GM19397 (cell line): Measurements from ENCODE around the gene PDE11A.

Source experiments
- ATAC-seq: cut with Tn5 transposase; IDR thresholded peaks from one replicate; pipeline ENCODE4 v1.9.1; 2021; ENCODE audit warnings: mild to moderate bottlenecking, moderate library complexity; ENCODE audit not compliant: unreplicated experiment

PDE11A gene

DNA sequence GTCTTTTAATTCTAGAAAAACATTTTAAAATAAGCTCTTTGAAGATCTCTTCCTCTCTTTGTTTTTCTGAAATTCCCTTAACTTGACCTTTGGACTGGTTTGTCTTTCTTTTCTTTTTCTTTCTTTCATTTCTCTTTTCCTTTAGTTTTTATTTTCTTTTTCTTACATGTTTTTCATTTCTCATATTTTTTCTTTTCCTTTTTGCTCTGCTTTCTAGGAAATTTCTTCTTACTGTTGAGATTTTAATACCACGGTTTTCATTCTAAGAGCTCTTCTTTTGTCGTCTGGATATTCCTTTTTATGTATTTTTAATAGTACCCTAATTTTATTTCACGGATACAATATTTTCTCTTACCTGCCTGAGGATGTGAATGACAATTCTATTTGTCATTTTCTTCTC lies 342.2 kb downstream of the PDE11A start:
- ATAC-seq = no peak

GRCh38 chr2:177728920-177729319 lies 343.7 kb downstream of the PDE11A start:
- ATAC-seq = no peak

- ATAC-seq = no peak
These were observed 344.2 kb downstream of the PDE11A start for GRCh38 chr2:177728399-177728765.

GRCh38 chr2:177727577-177728398 lies 344.8 kb downstream of the PDE11A start:
- ATAC-seq = no peak

DNA sequence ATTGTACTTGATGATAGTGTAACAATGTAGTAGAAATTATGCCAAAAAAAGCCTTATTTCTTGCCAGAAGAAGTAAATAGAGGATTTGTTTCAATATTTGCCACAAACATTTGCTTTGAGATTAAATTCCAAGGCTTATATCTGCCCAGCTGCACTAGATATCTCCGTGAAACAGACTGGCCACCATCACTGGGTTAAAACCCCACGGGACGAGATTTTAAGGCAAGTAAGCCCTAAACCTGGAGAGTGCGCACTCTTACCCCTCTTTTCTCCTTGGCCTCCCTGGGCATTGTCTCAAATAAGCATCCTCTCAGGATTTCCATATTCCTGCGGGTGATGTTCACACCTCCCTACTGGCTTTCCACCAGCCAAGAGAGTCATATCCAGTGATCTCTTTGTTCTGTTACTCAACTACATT lies 345.6 kb downstream of the PDE11A start:
- ATAC-seq = no peak

DNA sequence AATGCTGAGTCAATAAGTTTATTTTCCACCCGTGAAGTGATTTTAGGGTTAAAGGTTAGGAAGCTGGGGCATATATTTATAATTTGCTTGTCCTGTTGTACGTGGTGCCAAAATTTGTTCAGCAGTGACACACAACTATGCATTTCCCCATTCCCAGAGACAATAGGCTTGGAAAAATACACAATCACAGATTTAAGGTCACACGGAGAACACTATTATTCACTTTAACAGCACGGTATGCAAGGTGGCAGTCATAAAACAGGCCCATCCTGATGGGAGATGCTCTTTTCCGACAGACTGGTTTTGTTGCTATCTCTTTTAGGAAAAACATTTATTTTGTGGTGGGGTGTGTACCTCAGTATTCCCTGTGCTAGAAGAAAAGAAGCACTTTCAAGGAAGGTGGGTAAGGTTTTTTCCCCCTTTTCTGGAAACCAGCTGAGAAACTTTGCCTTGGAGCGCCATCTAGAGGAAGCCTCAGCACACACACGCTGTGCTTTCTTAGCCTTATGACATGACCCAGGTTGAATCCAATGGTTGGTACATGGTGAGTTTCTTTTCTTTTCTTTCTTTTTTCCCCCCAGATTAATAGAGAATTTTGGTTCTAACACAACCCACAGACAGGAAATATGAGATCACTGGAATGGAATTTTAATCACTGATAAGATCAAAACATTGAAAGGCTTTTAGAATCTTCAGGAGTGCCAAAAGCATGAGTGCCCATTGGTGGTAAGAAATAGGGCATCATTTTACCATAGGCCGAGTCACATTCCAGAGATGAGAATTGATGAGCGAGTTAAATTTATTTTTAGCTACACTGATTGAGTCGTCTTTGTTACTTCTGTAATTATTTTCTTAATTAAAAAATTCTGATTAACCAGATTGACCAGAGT lies 347.9 kb downstream of the PDE11A start:
- ATAC-seq = no peak

DNA sequence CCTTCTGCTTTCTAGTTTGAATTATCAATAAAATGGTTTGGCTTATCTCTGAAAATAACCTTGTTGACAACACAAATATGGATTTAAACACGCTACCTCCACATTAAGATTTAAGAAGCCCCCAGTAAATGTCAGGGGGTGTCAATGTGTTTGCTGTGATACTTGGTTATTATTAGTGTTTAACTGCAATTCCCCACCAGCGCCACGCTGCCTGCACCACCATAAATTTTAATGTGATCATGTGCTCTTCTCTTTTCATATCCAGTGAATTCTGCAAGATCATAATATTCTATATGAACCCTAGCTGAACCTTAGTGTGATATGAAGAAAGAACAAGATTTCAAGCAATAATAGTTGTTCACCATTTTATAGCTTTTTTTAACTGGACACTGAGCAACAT lies 349.3 kb downstream of the PDE11A start:
- no peak for ATAC-seq

DNA sequence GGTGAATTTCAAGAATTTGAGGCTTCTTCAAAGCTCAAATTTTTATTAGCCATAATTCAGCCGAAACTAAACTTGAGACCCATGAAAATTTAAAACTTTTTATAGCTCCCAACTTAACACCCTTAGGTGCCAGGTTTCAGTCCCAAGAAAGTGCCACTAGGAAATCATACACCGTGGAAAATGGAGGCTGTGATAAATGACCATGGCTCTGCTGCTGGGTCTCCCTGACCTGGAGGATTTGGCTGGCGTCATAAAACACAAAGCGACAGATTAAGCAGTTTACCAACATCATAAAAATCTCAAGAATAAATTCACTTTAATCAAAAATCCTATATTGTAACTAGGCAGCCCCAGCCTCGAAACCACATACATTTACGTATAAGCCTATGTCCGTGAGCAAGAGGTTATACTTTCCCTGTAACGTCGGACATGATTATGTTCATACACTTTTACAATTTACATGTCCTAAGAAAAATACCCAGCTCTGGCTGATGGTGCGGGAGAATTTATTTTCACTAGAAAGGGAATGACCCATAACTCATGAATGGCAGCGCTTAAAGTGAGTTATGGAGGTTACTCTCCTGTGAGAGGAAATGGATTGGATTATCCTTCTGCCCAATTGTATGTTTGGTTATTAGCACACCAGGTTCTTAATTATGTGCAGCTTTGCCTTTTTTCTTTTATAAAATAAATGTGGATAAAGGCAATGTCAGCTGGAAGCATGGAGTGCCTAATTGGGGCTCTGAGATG lies 350.6 kb downstream of the PDE11A start:
- ATAC-seq = no peak

- ATAC-seq = no peak
These were observed 351.5 kb downstream of the PDE11A start for GRCh38 chr2:177721087-177721486.

DNA sequence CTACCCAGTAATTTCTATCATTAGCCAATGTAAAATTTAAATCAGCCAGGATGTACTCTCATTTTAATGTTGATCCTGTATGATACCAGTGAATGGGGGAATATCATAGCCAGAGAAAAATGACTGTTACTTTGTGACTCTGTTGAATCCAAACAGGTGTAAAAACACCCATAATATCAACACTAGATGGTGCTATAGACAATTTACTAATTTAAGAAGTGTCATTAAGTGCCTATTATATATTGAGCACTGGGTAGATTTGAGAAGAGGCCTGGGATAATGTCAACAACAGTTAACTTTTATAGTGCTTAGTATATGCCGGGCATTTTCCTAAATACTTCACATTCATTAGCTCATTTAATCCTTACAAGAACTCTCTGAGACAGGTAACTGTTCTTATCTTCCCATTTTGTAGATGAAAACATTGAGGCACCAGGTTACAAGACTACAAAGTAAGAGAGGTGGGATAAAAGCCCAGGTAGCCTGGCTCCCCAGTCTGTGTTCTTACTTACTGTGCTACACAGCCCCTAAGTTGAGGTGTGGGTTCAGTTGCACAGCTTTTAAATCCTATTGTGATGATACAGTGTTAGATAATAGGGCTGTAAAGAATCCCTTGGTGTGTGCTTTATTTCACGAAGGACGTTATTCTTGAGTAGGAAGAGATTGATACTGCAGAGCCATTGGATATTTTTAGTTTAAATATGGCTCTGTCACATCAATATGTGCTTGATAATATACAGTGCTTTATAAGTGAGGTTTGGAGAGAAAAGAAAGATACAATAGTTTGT lies 354.6 kb downstream of the PDE11A start:
- no peak for ATAC-seq

DNA sequence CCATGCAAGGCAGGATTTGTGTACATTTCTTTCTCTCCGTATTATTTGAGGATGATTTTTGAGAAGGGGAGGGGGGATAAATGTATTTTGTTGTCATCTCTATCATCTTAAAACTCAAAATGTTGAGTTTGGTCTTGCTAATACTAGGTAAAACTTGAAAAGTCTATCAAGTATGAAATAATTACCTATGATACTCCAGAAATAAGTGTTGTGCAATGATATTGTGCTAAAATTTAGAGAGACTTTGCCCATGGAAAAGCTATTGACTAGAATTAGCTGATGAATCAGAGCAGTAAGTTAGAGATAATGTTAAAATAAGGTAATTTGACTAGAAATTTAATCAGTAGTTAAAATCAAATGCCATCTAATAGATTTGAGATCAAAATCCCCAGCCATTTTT lies 356.1 kb downstream of the PDE11A start:
- no peak for ATAC-seq

DNA sequence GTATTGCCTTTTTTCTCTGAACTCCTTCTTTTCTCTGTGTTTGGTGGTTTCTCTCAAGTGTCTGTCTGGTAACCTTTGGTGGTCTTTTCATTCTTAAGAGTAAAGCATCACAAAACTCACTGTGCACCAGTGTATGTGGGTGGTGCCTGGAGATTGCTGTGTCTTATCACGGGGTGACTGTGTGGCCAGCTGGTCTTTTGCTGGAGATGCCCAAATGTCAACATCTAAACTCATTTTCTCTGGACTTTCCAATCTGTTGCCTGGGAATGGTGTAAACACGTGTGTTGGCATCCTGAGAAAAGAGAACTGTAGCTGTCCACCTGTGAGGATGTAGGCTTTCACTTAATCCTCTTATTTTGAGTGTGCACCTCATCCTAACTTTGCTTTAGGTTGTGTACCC lies 356.8 kb downstream of the PDE11A start:
- ATAC-seq = no peak

GRCh38 chr2:177714704-177715103 lies 357.9 kb downstream of the PDE11A start:
- no peak for ATAC-seq

DNA sequence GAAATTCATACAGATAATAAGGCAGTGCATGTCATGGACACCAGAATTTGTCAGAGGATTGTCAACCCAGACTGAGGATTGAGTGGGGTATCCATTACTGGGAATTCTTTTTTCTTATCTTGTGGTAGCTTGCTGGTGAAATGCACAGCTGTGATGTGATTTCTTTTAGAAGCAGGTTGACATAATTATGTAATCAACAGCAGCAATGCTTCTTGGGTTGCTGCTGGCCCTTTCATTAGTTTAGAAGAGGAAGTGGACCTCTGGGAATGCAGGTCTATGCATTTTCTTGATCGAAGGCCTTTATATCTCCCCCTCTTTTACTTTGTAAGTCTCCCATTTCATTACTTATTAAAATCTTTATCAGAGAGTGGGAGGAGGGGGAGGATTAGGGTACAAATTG lies 360.1 kb downstream of the PDE11A start:
- ATAC-seq = no peak

- ATAC-seq = no peak
These were observed 360.9 kb downstream of the PDE11A start for GRCh38 chr2:177711483-177712265.

GRCh38 chr2:177710889-177711288 lies 361.7 kb downstream of the PDE11A start:
- no peak for ATAC-seq

DNA sequence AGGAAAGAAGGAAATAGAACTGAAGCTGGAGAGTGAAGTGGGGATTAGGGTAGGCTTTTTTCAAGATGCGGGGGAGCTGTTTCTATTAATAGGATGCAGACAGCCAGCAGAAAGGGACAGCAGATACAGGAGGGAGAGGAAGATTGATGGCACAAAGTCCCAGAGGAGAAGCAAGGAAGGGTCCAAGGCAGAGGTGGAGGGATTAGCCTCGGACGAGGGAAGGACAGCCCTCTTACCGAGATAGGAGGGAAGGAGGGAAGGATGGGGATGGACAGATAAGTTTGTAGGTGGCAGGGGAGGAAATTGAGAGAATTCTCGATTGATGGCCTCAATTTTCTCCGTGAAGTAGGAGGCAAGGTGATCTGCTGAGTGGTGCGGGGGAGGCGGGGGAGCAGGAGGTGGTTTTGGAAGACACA lies 362.6 kb downstream of the PDE11A start:
- ATAC-seq = no peak

DNA sequence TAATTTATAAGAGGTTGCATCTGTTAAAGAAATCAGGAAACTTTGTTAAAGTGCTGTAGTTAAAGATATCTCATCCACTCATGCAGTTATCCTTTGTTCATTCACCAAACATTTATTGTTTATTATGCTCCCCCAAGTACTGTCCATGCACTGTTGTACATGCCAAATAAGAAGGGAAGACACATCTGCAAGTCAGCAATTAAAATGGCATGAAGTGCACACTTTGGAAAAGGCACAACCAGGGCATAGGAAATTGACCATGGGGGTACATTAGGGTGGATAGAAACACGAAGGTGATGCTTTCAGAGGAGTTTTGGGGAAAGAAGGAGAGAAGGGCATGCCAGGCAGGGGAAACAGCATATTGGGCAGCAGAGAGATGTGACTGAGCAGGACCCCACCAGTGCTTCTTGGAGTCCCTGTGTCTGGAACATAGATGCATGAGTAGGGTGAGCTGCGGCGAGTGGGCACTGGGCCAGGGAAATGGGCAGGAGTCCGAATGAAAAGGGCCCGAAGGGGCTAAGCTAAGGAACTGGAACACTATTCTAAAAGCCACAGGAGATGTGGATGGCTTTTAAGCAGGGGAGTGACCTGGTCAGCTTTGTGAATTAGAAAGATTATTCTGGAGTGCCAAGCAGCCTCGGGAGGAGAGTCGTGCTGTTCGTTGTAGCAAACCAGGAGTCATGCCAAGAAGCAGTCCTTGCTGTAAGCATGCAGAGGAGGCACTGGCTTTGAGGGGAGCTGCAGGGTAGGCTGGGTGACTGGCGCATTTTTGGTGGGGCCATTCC lies 363.7 kb downstream of the PDE11A start:
- ATAC-seq = no peak

GRCh38 chr2:177708106-177708505 lies 364.5 kb downstream of the PDE11A start:
- no peak for ATAC-seq
